ENCODE data around the gene PACSIN1. TPM values are rescaled to one million over a fixed set of nuclear protein-coding genes. Genes with fewer than 3 reads are reported as not detected.

Gene PACSIN1
- total RNA-seq, 2 donors from 2014 or later: 5.6 to 6.3 TPM

DNA sequence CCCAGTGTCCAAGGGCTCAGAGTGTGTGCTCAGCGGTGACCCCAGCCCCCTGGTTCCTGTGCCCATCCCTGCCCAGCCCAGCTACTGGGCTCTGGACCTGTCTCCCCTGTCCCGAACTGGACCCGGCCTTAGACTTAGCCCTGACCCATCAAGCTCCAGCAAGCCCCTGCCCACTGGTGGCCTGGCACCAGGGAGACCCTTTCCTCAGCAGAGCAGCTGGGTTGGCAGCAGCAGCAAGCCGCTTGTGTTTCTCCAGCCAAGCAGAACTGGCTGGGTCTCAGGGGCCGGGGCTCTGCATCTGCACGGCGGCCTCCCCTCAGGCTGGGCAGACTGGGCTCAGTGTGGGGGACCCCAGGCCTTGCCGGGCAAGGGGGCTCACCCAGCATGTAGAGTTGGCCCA lies 89.5 kb downstream of the PACSIN1 start:
- H3K36me3 ChIP-seq: no peaks in the 10 kb centered on the region
- H3K9me3 ChIP-seq: peaks cover 0 to 8% of the 10 kb centered on the region in 2 donors
- no peaks in the 10 kb centered on the region for H3K4me1 ChIP-seq
- no peak overlapping the region for H3K4me3 ChIP-seq
- no peak for TF ChIP-seq CTCF (IDR thresholded peaks at IDR 0.05)
- no peak for DNase-seq (ENCODE audit: low spot score)
- no peaks in the 10 kb centered on the region for H3K27me3 ChIP-seq
- H3K27ac ChIP-seq: no peak overlapping the region

DNA sequence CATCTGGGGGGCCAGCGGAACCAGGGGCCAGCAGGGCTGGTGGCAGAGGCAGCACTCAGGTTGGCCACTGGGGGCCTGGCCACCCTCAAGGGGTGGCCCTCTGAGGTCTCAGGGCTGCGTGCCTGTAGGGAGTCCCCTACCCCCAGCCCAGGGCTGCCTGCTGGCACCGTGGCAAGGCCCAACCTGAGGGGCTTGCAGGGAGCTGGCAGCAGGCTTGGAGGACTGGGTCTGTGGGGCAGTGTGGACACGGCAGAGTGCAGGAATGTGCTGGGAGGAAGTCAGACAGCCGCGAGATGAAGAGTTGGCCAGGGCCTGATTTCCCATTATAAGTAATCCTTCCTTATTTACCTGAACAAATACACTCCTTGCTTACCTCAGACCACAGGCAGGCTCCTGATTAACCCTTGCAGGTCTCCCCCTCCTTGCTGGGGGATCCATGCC lies 90.2 kb downstream of the PACSIN1 start, which contains the start of gene SPDEF:
Gene SPDEF, minus strand, starts transcription at position 299 of the 441 bp plus-strand sequence. CDS start 11,874 bp downstream, outside the sequence.
- DNase-seq (ENCODE audit: low spot score): no peak
- no peaks in the 10 kb centered on the region for H3K27me3 ChIP-seq
- H3K27ac ChIP-seq: no peak within 1 kb of the TSS
- peaks cover 0 to 8% of the 10 kb centered on the region in 2 donors for H3K9me3 ChIP-seq
- no peak within 1 kb of the TSS for H3K4me3 ChIP-seq
- TF ChIP-seq CTCF (IDR thresholded peaks at IDR 0.05): no peak
- H3K4me1 ChIP-seq: peaks cover 0 to 4% of the 10 kb centered on the region in 2 donors
- H3K36me3 ChIP-seq: no peaks in the 10 kb centered on the region

DNA sequence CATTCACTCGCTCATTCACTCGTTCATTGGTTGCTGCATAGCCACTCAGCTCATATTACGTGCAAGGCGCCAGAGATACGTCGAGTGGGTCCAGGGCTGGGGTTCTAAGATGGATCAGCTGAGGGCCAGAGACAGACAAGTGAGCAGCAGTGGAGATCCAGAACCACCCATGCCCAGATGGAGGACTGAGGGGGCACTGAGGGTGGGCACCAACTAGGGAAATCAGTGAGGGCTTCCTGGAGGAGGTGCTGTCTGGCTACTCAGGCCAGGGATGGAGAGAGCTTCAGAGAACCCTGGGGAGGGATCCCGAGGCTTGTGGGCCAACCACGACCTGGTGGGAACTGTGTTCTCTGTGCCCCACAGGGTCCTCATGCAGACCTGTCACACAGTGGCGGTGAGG lies 90.6 kb downstream of the PACSIN1 start:
- no peak overlapping the region for H3K27ac ChIP-seq

GRCh38 chr6:34557228-34557627 lies 91.4 kb downstream of the PACSIN1 start:
- H3K36me3 ChIP-seq: no peaks in the 10 kb centered on the region
- no peak overlapping the region for H3K4me3 ChIP-seq
- H3K27ac ChIP-seq: no peak overlapping the region
- H3K4me1 ChIP-seq: peaks cover 0 to 4% of the 10 kb centered on the region in 2 donors
- H3K27me3 ChIP-seq: no peaks in the 10 kb centered on the region
- peaks cover 0 to 8% of the 10 kb centered on the region in 2 donors for H3K9me3 ChIP-seq
- DNase-seq (ENCODE audit: low spot score): no peak
- TF ChIP-seq CTCF (IDR thresholded peaks at IDR 0.05): no peak

More for the DNA sequence above, 90.6 kb downstream of the PACSIN1 start:
- TF ChIP-seq CTCF (IDR thresholded peaks at IDR 0.05): no peak
- no peak for DNase-seq (ENCODE audit: low spot score)
- Histone ChIP-seq H3K36me3 (no peaks in the 10 kb centered on the region), H3K4me3 (no peak overlapping the region), H3K9me3 (peaks cover 0 to 8% of the 10 kb centered on the region in 2 donors), H3K27me3 (no peaks in the 10 kb centered on the region), H3K4me1 (peaks cover 0 to 4% of the 10 kb centered on the region in 2 donors)

GRCh38 chr6:34558172-34558714 lies 92.4 kb downstream of the PACSIN1 start:
- DNase-seq (ENCODE audit: low spot score): no peak
- Histone ChIP-seq H3K27ac (no peak overlapping the region), H3K4me1 (peaks cover 0 to 4% of the 10 kb centered on the region in 2 donors), H3K27me3 (no peaks in the 10 kb centered on the region), H3K9me3 (peaks cover 0 to 8% of the 10 kb centered on the region in 2 donors), H3K4me3 (no peak overlapping the region), H3K36me3 (no peaks in the 10 kb centered on the region)
- no peak for TF ChIP-seq CTCF (IDR thresholded peaks at IDR 0.05)
